H9 (cell line): ENCODE data around the gene ARHGAP26. TPM values are rescaled to one million over a fixed set of nuclear protein-coding genes. Genes with fewer than 3 reads are reported as not detected.
A peak's percentile ranks its signal among the peaks of the same experiment; 100 is the strongest.

Experiments used
- DNase-seq: peaks from one replicate; pipeline ENCODE4 v3.0.0-alpha.2; 2017
- H2AFZ ChIP-seq: one replicate; pipeline ENCODE4 v1.6.1; 2013; ENCODE audit warnings: mild to moderate bottlenecking, low read length, control low read depth, moderate library complexity
- H2AK5ac ChIP-seq: 2 replicates; pipeline ENCODE4 v1.6.1; 2013; ENCODE audit warnings: low read length, control low read depth, mixed read lengths; ENCODE audit not compliant: insufficient read length
- H2BK120ac ChIP-seq: one replicate; pipeline ENCODE4 v1.6.1; 2013; ENCODE audit warnings: low read depth, mild to moderate bottlenecking, low read length, control low read depth, inconsistent platforms; ENCODE audit not compliant: poor library complexity, severe bottlenecking
- H2BK12ac ChIP-seq: 2 replicates; pipeline ENCODE4 v1.6.1; 2013; ENCODE audit warnings: low read length, control low read depth, mixed read lengths, low read depth; ENCODE audit not compliant: insufficient read length
- H2BK15ac ChIP-seq: 2 replicates; pipeline ENCODE4 v1.6.1; 2013; ENCODE audit warnings: low read depth, low read length, control low read depth
- H2BK20ac ChIP-seq: one replicate; pipeline ENCODE4 v1.6.1; 2013; ENCODE audit warnings: low read depth, mild to moderate bottlenecking, low read length, control low read depth, inconsistent platforms; ENCODE audit not compliant: poor library complexity, severe bottlenecking
- H2BK5ac ChIP-seq: 2 replicates; pipeline ENCODE4 v1.6.1; 2013; ENCODE audit warnings: low read length, control low read depth, mixed read lengths; ENCODE audit not compliant: insufficient read length
- H3K14ac ChIP-seq: 2 replicates; pipeline ENCODE4 v1.6.1; 2013; ENCODE audit warnings: low read length, control low read depth; ENCODE audit not compliant: insufficient read depth
- H3K18ac ChIP-seq: 2 replicates; pipeline ENCODE4 v1.6.1; 2013; ENCODE audit warnings: low read depth, mild to moderate bottlenecking, mixed read lengths, low read length, control low read depth; ENCODE audit not compliant: insufficient read length
- H3K23ac ChIP-seq: 2 replicates; pipeline ENCODE4 v1.6.1; 2013; ENCODE audit warnings: low read length, control low read depth, mixed read lengths, low read depth; ENCODE audit not compliant: insufficient read length
- H3K23me2 ChIP-seq: 2 replicates; pipeline ENCODE4 v1.6.1; 2013; ENCODE audit warnings: low read depth, mild to moderate bottlenecking, mixed read lengths, low read length, control low read depth; ENCODE audit not compliant: insufficient read length, poor library complexity, severe bottlenecking
- H3K27ac ChIP-seq: 2 replicates; pipeline ENCODE4 v1.5.1; 2013; ENCODE audit warnings: low read length, control low read depth, mixed read lengths, low read depth; ENCODE audit not compliant: insufficient read length
- H3K27me3 ChIP-seq: 2 replicates; pipeline ENCODE4 v1.6.1; 2013; ENCODE audit warnings: low read length, control low read depth, inconsistent platforms; ENCODE audit not compliant: insufficient read depth
- H3K4ac ChIP-seq: 2 replicates; pipeline ENCODE4 v1.6.1; 2013; ENCODE audit warnings: low read depth, mild to moderate bottlenecking, control low read depth, inconsistent platforms, low read length, moderate library complexity
- H3K4me1 ChIP-seq: 2 replicates; pipeline ENCODE4 v1.6.1; 2013; ENCODE audit warnings: low read length, control low read depth, inconsistent platforms; ENCODE audit not compliant: insufficient read depth
- H3K4me2 ChIP-seq: 2 replicates; pipeline ENCODE4 v1.6.1; 2013; ENCODE audit warnings: low read length, control low read depth, mixed read lengths; ENCODE audit not compliant: insufficient read length, insufficient read depth
- H3K56ac ChIP-seq: 2 replicates; pipeline ENCODE4 v1.6.1; 2013; ENCODE audit warnings: low read depth, mild to moderate bottlenecking, mixed read lengths, low read length, control low read depth; ENCODE audit not compliant: insufficient read length
- H3K79me1 ChIP-seq: 2 replicates; pipeline ENCODE4 v1.6.1; 2013; ENCODE audit warnings: low read depth, mild to moderate bottlenecking, moderate library complexity, low read length, control low read depth, inconsistent platforms; ENCODE audit not compliant: insufficient read depth, poor library complexity, severe bottlenecking
- H3K79me2 ChIP-seq: 2 replicates; pipeline ENCODE4 v1.6.1; 2013; ENCODE audit warnings: low read length, control low read depth, inconsistent platforms; ENCODE audit not compliant: insufficient read depth
- H3K9ac ChIP-seq: 2 replicates; pipeline ENCODE4 v1.6.1; 2013; ENCODE audit warnings: low read length, control low read depth, mixed read lengths; ENCODE audit not compliant: insufficient read length; ENCODE audit errors: extremely low read depth
- H3K9me3 ChIP-seq: one replicate; pipeline ENCODE4 v1.6.1; 2013; ENCODE audit warnings: low read depth, low read length, inconsistent platforms; ENCODE audit not compliant: control insufficient read depth
- H3T11ph ChIP-seq: one replicate; pipeline ENCODE4 v1.6.1; 2013; ENCODE audit warnings: mild to moderate bottlenecking, low read length, control low read depth, inconsistent platforms
- H4K20me1 ChIP-seq: one replicate; pipeline ENCODE4 v1.6.1; 2013; ENCODE audit not compliant: control insufficient read depth, insufficient read length, insufficient read depth
- H4K5ac ChIP-seq: 2 replicates; pipeline ENCODE4 v1.6.1; 2013; ENCODE audit warnings: low read depth, mild to moderate bottlenecking, mixed read lengths, low read length, control low read depth; ENCODE audit not compliant: insufficient read length
- H4K8ac ChIP-seq: replicated peaks from 2 replicates; pipeline ENCODE4 v1.6.1; 2013; ENCODE audit warnings: low read length, control low read depth, mixed read lengths, low read depth; ENCODE audit not compliant: insufficient read length
- H4K91ac ChIP-seq: 2 replicates; pipeline ENCODE4 v1.6.1; 2013; ENCODE audit warnings: low read depth, mild to moderate bottlenecking, moderate library complexity, mixed read lengths, low read length, control low read depth; ENCODE audit not compliant: insufficient read length
- H3K27ac Mint-ChIP-seq, 3 experiments: 2 replicates in 2 of 3; 3 replicates in 1 of 3; pipeline ENCODE4 v1.8.0; 2020 to 2021; ENCODE audit warnings: mixed read lengths in 3 of 3, mild to moderate bottlenecking in 1 of 3, moderate library complexity in 1 of 3
- H3K27me3 Mint-ChIP-seq: 2 replicates; pipeline ENCODE4 v1.8.0; 2021; ENCODE audit warnings: low read depth, mild to moderate bottlenecking, moderate library complexity, mixed read lengths
- H3K36me3 Mint-ChIP-seq, 3 experiments: 2 replicates in 2 of 3; 3 replicates in 1 of 3; pipeline ENCODE4 v1.8.0; 2020 to 2021; ENCODE audit warnings: low read depth in 3 of 3, mixed read lengths in 3 of 3; ENCODE audit not compliant: insufficient read depth in 1 of 3
- H3K4me1 Mint-ChIP-seq, 2 experiments: 2 replicates each; pipeline ENCODE4 v1.8.0; 2020; ENCODE audit warnings: mixed read lengths in 2 of 2
- H3K4me3 Mint-ChIP-seq, 2 experiments: 2 replicates in 1 of 2; 3 replicates in 1 of 2; pipeline ENCODE4 v1.8.0; 2020 to 2021; ENCODE audit warnings: mild to moderate bottlenecking in 2 of 2, mixed read lengths in 2 of 2, moderate library complexity in 1 of 2
- H3K9me3 Mint-ChIP-seq, 2 experiments: 2 replicates in 1 of 2; 3 replicates in 1 of 2; pipeline ENCODE4 v1.8.0; 2020; ENCODE audit warnings: mild to moderate bottlenecking in 2 of 2, mixed read lengths in 2 of 2, moderate library complexity in 1 of 2
- CTCF ChIP-seq: fragments of 200-600 bp; sonication (generic); conservative IDR thresholded peaks from 3 replicates; pipeline ENCODE4 v1.8.0; 2021; ENCODE audit warnings: antibody characterized with exemption, mild to moderate bottlenecking
- WGBS: extraction: QIAGEN DNeasy Blood & Tissue Kit; methylation state at CpG from one replicate; pipeline ENCODE4 v1.1.7; 2013; ENCODE audit warnings: missing lambda C conversion rate, low lambda C conversion rate, mixed read lengths; ENCODE audit not compliant: insufficient read length; ENCODE audit errors: extremely low coverage; 5-methylcytosine and 5-hydroxymethylcytosine counted together
- total RNA-seq: library from RNA; stranded (reverse); gene quantifications from 2 replicates; pipeline ENCODE4 v1.2.1, GENCODE V29; 2021

The ARHGAP26 gene
- total RNA-seq, 1 experiment from 2014 or later: 13.8 TPM

GRCh38 chr5:142931896-142932686 is 161.9 kb downstream of the ARHGAP26 start:
- H3K56ac ChIP-seq: no peak overlapping the region
- WGBS: no CpG with 5 or more reads among the region's 9 CpGs
- no peak overlapping the region for H2BK5ac ChIP-seq
- H4K5ac ChIP-seq: no peak overlapping the region
- no peaks in the 10 kb centered on the region for H3K9me3 Mint-ChIP-seq
- H3K23me2 ChIP-seq: no peaks in the 10 kb centered on the region
- peak overlapping the region in 2 of 3 experiments; percentile 44 to 62; a peak in 2 of 7 replicates for H3K27ac Mint-ChIP-seq
- H3T11ph ChIP-seq: no peak overlapping the region
- H3K27ac ChIP-seq: no peak overlapping the region
- no peaks in the 10 kb centered on the region for H3K79me1 ChIP-seq
- H3K9ac ChIP-seq: no peak overlapping the region
- no peaks in the 10 kb centered on the region for H3K9me3 ChIP-seq
- H2AFZ ChIP-seq: no peak overlapping the region
- H3K4me2 ChIP-seq: no peak overlapping the region
- TF ChIP-seq CTCF: no peak
- no peak overlapping the region for H2BK20ac ChIP-seq
- H3K14ac ChIP-seq: no peak overlapping the region
- no peak overlapping the region for H4K91ac ChIP-seq
- H3K4me3 Mint-ChIP-seq: no peak overlapping the region
- no peak overlapping the region for H2AK5ac ChIP-seq
- no peak overlapping the region for H2BK120ac ChIP-seq
- no peak overlapping the region for H2BK12ac ChIP-seq
- H3K36me3 Mint-ChIP-seq: peaks cover 0 to 2% (median 0%) of the 10 kb centered on the region in 3 experiments; a peak in 1 of 7 replicates
- H3K4ac ChIP-seq: no peak overlapping the region
- peaks cover 6% of the 10 kb centered on the region; the same call in 1 of the 2 replicates for H3K4me1 ChIP-seq
- no peaks in the 10 kb centered on the region for H4K20me1 ChIP-seq
- DNase-seq: no peak
- H3K27me3 ChIP-seq: no peaks in the 10 kb centered on the region
- no peak overlapping the region for H4K8ac ChIP-seq
- H3K79me2 ChIP-seq: 0 out of 2 replicates have a peak, but pooled peaks cover 2% of the 10 kb centered on the region
- H2BK15ac ChIP-seq: no peak overlapping the region
- no peak overlapping the region for H3K23ac ChIP-seq
- H3K4me1 Mint-ChIP-seq: peaks cover 10 to 13% of the 10 kb centered on the region in 2 experiments
- no peaks in the 10 kb centered on the region for H3K27me3 Mint-ChIP-seq
- H3K18ac ChIP-seq: no peak overlapping the region
